ENCODE data around the gene ZKSCAN5.

- TF ChIP-seq, protein P1, sequence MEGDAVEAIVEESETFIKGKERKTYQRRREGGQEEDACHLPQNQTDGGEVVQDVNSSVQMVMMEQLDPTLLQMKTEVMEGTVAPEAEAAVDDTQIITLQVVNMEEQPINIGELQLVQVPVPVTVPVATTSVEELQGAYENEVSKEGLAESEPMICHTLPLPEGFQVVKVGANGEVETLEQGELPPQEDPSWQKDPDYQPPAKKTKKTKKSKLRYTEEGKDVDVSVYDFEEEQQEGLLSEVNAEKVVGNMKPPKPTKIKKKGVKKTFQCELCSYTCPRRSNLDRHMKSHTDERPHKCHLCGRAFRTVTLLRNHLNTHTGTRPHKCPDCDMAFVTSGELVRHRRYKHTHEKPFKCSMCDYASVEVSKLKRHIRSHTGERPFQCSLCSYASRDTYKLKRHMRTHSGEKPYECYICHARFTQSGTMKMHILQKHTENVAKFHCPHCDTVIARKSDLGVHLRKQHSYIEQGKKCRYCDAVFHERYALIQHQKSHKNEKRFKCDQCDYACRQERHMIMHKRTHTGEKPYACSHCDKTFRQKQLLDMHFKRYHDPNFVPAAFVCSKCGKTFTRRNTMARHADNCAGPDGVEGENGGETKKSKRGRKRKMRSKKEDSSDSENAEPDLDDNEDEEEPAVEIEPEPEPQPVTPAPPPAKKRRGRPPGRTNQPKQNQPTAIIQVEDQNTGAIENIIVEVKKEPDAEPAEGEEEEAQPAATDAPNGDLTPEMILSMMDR (IDR thresholded peaks at IDR 0.05; ENCODE audit: low read length) = no peak
- TF ChIP-seq EZH2 (optimal IDR thresholded peaks at IDR 0.05; ENCODE audit: low read depth, low read length) = no peak
- no peak for TF ChIP-seq EZH2phosphoT487 (IDR thresholded peaks at IDR 0.05; ENCODE audit: low read length)
These were observed 48.2 kb upstream of the ZKSCAN5 start for GRCh38 chr7:99456288-99456687.

All from MM.1S (cell line).